Measurements from ENCODE around the gene IL36G.

The IL36G gene

GRCh38 chr2:113000436-113000835 lies 22.6 kb downstream of the IL36G start:
- H3K4me1 ChIP-seq (ENCODE audit: insufficient read depth, low read length), result peaks cover 21% of the 10 kb centered on the region

DNA sequence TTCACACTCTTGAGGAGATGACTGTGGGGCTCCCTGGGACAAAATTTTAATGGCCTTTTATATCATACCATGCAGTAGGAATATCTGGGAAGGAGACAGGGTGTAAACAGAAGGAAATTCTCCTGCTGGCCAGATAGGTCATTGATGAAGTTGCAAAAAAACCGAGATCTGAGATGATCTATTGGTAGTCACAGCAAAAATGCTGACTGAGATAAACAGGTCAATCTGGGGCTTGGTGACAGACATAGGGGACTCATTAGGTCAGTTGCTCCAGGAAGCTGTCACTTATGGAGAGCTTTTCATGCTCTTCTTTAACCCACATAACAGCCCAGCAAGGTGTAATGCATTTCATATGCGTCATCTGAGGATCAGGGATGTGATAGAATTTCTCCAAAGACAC lies 24.9 kb downstream of the IL36G start:
- Histone ChIP-seq H3K4me1 (ENCODE audit: insufficient read depth, low read length) (no peaks in the 10 kb centered on the region), H3K9ac (ENCODE audit: low read depth, low read length) (no peak overlapping the region), H3K9me3 (ENCODE audit: insufficient read depth, low read length, severe bottlenecking) (peaks cover 13% of the 10 kb centered on the region), H3K27me3 (ENCODE audit: insufficient read depth, low read length, poor library complexity) (peaks cover 5% of the 10 kb centered on the region), H2AFZ (ENCODE audit: low read depth, low read length) (no peak overlapping the region), H3K27ac (ENCODE audit: low read length) (no peak overlapping the region), H3K36me3 (ENCODE audit: insufficient read depth, low read length) (no peaks in the 10 kb centered on the region), H4K20me1 (ENCODE audit: insufficient read depth, low read length) (no peaks in the 10 kb centered on the region), H3K4me2 (ENCODE audit: insufficient read depth, low read length) (no peak overlapping the region), H3K4me3 (ENCODE audit: low read depth in 1 of 2, low read length in 2 of 2) (no peak overlapping the region), H3K79me2 (ENCODE audit: insufficient read depth, low read length) (no peaks in the 10 kb centered on the region)
- no peak for DNase-seq
- TF ChIP-seq EZH2 (IDR thresholded peaks at IDR 0.05; ENCODE audit: borderline replicate concordance, low read depth, low read length, severe bottlenecking), result no peak
- TF ChIP-seq, protein P1, sequence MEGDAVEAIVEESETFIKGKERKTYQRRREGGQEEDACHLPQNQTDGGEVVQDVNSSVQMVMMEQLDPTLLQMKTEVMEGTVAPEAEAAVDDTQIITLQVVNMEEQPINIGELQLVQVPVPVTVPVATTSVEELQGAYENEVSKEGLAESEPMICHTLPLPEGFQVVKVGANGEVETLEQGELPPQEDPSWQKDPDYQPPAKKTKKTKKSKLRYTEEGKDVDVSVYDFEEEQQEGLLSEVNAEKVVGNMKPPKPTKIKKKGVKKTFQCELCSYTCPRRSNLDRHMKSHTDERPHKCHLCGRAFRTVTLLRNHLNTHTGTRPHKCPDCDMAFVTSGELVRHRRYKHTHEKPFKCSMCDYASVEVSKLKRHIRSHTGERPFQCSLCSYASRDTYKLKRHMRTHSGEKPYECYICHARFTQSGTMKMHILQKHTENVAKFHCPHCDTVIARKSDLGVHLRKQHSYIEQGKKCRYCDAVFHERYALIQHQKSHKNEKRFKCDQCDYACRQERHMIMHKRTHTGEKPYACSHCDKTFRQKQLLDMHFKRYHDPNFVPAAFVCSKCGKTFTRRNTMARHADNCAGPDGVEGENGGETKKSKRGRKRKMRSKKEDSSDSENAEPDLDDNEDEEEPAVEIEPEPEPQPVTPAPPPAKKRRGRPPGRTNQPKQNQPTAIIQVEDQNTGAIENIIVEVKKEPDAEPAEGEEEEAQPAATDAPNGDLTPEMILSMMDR (IDR thresholded peaks at IDR 0.05; ENCODE audit: borderline replicate concordance, extremely low read depth, low read length, poor library complexity, severe bottlenecking), result no peak
- no peak for ATAC-seq (ENCODE audit: insufficient read depth, low read depth)

More at GRCh38 chr2:113000436-113000835, 22.6 kb downstream of the IL36G start:
- Histone ChIP-seq H2AFZ (ENCODE audit: low read depth, low read length) (no peak overlapping the region), H3K36me3 (ENCODE audit: insufficient read depth, low read length) (no peaks in the 10 kb centered on the region), H3K79me2 (ENCODE audit: insufficient read depth, low read length) (no peaks in the 10 kb centered on the region), H3K4me2 (ENCODE audit: insufficient read depth, low read length) (no peak overlapping the region), H4K20me1 (ENCODE audit: insufficient read depth, low read length) (no peaks in the 10 kb centered on the region), H3K9ac (ENCODE audit: low read depth, low read length) (no peak overlapping the region), H3K4me3 (ENCODE audit: low read depth in 1 of 2, low read length in 2 of 2) (no peak overlapping the region), H3K9me3 (ENCODE audit: insufficient read depth, low read length, severe bottlenecking) (peaks cover 13% of the 10 kb centered on the region), H3K27ac (ENCODE audit: low read length) (no peak overlapping the region), H3K27me3 (ENCODE audit: insufficient read depth, low read length, poor library complexity) (no peaks in the 10 kb centered on the region)
- DNase-seq (no peak), ATAC-seq (ENCODE audit: insufficient read depth, low read depth) (no peak)
- TF ChIP-seq EZH2 (IDR thresholded peaks at IDR 0.05; ENCODE audit: borderline replicate concordance, low read depth, low read length, severe bottlenecking), result no peak
- TF ChIP-seq, protein P1 (IDR thresholded peaks at IDR 0.05; ENCODE audit: borderline replicate concordance, extremely low read depth, low read length, poor library complexity, severe bottlenecking), result no peak

GRCh38 chr2:113005030-113005509 lies 27.3 kb downstream of the IL36G start, which contains the start of gene IL36A:
IL36A (plus strand) TSS chr2:113005459; CDS start chr2:113005872, 413 bp downstream.
- Histone ChIP-seq H3K4me1 (ENCODE audit: insufficient read depth, low read length) (no peaks in the 10 kb centered on the region), H3K79me2 (ENCODE audit: insufficient read depth, low read length) (no peaks in the 10 kb centered on the region), H3K4me3 (ENCODE audit: low read depth in 1 of 2, low read length in 2 of 2) (no peak within 1 kb of the TSS), H3K27me3 (ENCODE audit: insufficient read depth, low read length, poor library complexity) (peaks cover 8% of the 10 kb centered on the region), H2AFZ (ENCODE audit: low read depth, low read length) (no peak within 1 kb of the TSS), H3K9me3 (ENCODE audit: insufficient read depth, low read length, severe bottlenecking) (peaks cover 9% of the 10 kb centered on the region), H3K9ac (ENCODE audit: low read depth, low read length) (no peak within 1 kb of the TSS), H3K36me3 (ENCODE audit: insufficient read depth, low read length) (no peaks in the 10 kb centered on the region), H3K4me2 (ENCODE audit: insufficient read depth, low read length) (no peak within 1 kb of the TSS), H4K20me1 (ENCODE audit: insufficient read depth, low read length) (no peaks in the 10 kb centered on the region), H3K27ac (ENCODE audit: low read length) (no peak within 1 kb of the TSS)
- no peak for TF ChIP-seq EZH2 (IDR thresholded peaks at IDR 0.05; ENCODE audit: borderline replicate concordance, low read depth, low read length, severe bottlenecking)
- TF ChIP-seq, protein P1 (IDR thresholded peaks at IDR 0.05; ENCODE audit: borderline replicate concordance, extremely low read depth, low read length, poor library complexity, severe bottlenecking), result no peak
- ATAC-seq (ENCODE audit: insufficient read depth, low read depth), result no peak
- DNase-seq, result no peak

Data from DND-41 (cell line).